ENCODE measurements around the gene OR6X1.

DNA sequence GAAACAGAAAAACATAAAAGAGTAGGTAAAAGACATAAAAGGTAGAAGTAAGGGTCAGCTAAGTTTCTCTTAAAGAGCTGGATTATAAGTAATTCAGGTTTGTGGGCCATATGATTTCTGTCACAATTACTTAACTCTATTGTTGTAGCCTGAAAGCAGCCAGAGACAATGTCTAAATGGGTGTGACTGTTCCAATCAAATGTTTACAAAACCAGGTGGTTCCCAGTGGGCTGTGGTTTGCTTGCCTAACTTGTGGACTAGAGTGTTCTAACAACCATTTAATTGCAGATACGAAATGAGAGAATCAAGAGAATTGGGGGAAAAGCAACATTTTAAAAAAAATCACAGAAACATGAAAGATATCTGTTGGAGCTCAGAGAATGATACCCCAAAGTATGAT, 29.2 kb upstream of the OR6X1 start:
- no peak for TF ChIP-seq CTCF (IDR thresholded peaks at IDR 0.05)
- TF ChIP-seq POLR2A (IDR thresholded peaks at IDR 0.05), result no peak
